GM23338 (cell line): ENCODE results near the gene USP3. TPM values are rescaled to one million over a fixed set of nuclear protein-coding genes. Genes with fewer than 3 reads are reported as not detected.

Source experiments
- ATAC-seq: fragments of 200-7000 bp; cut with Tn5 transposase; 3 replicates; pipeline ENCODE4 v1.9.1; 2020
- DNase-seq: peaks from one replicate; pipeline ENCODE4 v3.0.0-alpha.2; 2015; ENCODE audit warnings: low spot score
- H2AFZ ChIP-seq: fragments of 200-600 bp; sonication (generic); 2 replicates; pipeline ENCODE4 v1.8.0; 2016; ENCODE audit warnings: antibody characterized with exemption, mild to moderate bottlenecking, moderate library complexity
- H3F3A ChIP-seq: fragments of 200-600 bp; sonication (generic); replicated peaks from 2 replicates; pipeline ENCODE4 v1.8.0; 2017; ENCODE audit warnings: antibody characterized with exemption, mixed run types, low read depth
- H3K27ac ChIP-seq: fragments of 200-600 bp; sonication (generic); 2 replicates; pipeline ENCODE4 v1.6.1; 2016; ENCODE audit warnings: low read depth
- H3K27me3 ChIP-seq: fragments of 200-600 bp; sonication (generic); 2 replicates; pipeline ENCODE4 v1.8.0; 2016; ENCODE audit warnings: mild to moderate bottlenecking, mixed run types, moderate library complexity; ENCODE audit not compliant: insufficient read depth
- H3K36me3 ChIP-seq: fragments of 200-600 bp; sonication (generic); 2 replicates; pipeline ENCODE4 v1.8.0; 2016; ENCODE audit warnings: mild to moderate bottlenecking; ENCODE audit not compliant: insufficient read depth
- H3K4me1 ChIP-seq: fragments of 200-600 bp; sonication (generic); 2 replicates; pipeline ENCODE4 v1.8.0; 2016; ENCODE audit warnings: mild to moderate bottlenecking, moderate library complexity; ENCODE audit not compliant: insufficient read depth
- H3K4me2 ChIP-seq: fragments of 200-600 bp; sonication (generic); 2 replicates; pipeline ENCODE4 v1.7.1; 2017; ENCODE audit warnings: mixed run types
- H3K4me3 ChIP-seq: fragments of 200-600 bp; sonication (generic); 2 replicates; pipeline ENCODE4 v1.6.1; 2016; ENCODE audit warnings: mixed run types
- H3K79me2 ChIP-seq: fragments of 200-600 bp; sonication (generic); replicated peaks from 2 replicates; pipeline ENCODE4 v1.8.0; 2017; ENCODE audit warnings: mild to moderate bottlenecking; ENCODE audit not compliant: insufficient read depth
- H3K9me2 ChIP-seq: fragments of 200-600 bp; sonication (generic); 2 replicates; pipeline ENCODE4 v1.8.0; 2017; ENCODE audit not compliant: insufficient read depth
- H4K20me1 ChIP-seq: fragments of 200-600 bp; sonication (generic); replicated peaks from 2 replicates; pipeline ENCODE4 v1.8.0; 2017; ENCODE audit warnings: mild to moderate bottlenecking; ENCODE audit not compliant: insufficient read depth
- H3K27ac Mint-ChIP-seq: 2 replicates; pipeline ENCODE4 v1.8.0; 2020; ENCODE audit warnings: inconsistent platforms, mild to moderate bottlenecking, moderate library complexity, mixed read lengths
- H3K27me3 Mint-ChIP-seq: 3 replicates; pipeline ENCODE4 v1.8.0; 2022; ENCODE audit warnings: low read depth, mild to moderate bottlenecking, moderate library complexity, mixed read lengths, inconsistent platforms; ENCODE audit not compliant: insufficient read depth, poor library complexity
- H3K36me3 Mint-ChIP-seq: 3 replicates; pipeline ENCODE4 v1.8.0; 2021; ENCODE audit warnings: low read depth, mild to moderate bottlenecking, inconsistent platforms, moderate library complexity, mixed read lengths
- H3K4me1 Mint-ChIP-seq: 3 replicates; pipeline ENCODE4 v1.8.0; 2020; ENCODE audit warnings: mild to moderate bottlenecking, inconsistent platforms, mixed read lengths
- H3K4me3 Mint-ChIP-seq: 3 replicates; pipeline ENCODE4 v1.8.0; 2021; ENCODE audit warnings: moderate library complexity, mild to moderate bottlenecking, inconsistent platforms, mixed read lengths
- H3K9me3 Mint-ChIP-seq: 3 replicates; pipeline ENCODE4 v1.8.0; 2020; ENCODE audit warnings: moderate library complexity, mild to moderate bottlenecking, inconsistent platforms, mixed read lengths
- JUNB ChIP-seq: IDR thresholded peaks from one replicate; pipeline ENCODE4 v1.6.1; 2016; ENCODE audit warnings: antibody characterized with exemption; ENCODE audit not compliant: unreplicated experiment
- ZNF114 ChIP-seq: fragments of 250-450 bp; sonication (Bioruptor Pico); IDR thresholded peaks from 2 replicates; pipeline ENCODE4 v1.5.0; 2020; ENCODE audit warnings: mild to moderate bottlenecking, moderate library complexity
- polyA plus RNA-seq: library from polyadenylated mRNA; unstranded; fragments of >200 nt; fragmentation: Nextera tagmentation; extraction: Ambion mirVana; gene quantifications from 2 replicates; pipeline ENCODE4 v1.2.1, GENCODE V29; 2016
- total RNA-seq: library from RNA; depleted of rRNA; stranded (reverse); fragments of >200 nt; shearing (Covaris generic); gene quantifications from 2 replicates; pipeline ENCODE4 v1.2.3, GENCODE V29; 2014
- TF ChIP-seq, protein P1 (sequence below): IDR thresholded peaks from 2 replicates; pipeline ENCODE4 v1.6.1; 2016; ENCODE audit warnings: antibody characterized with exemption
- TF ChIP-seq, protein P2 (sequence below): fragments of 250-450 bp; sonication (Bioruptor Pico); IDR thresholded peaks from 2 replicates; pipeline ENCODE4 v1.5.0; 2020; ENCODE audit warnings: mild to moderate bottlenecking, moderate library complexity
- TF ChIP-seq, protein P3 (sequence below), 2 experiments: fragments of 200-600 bp in 1 of 2; sonication (generic) in 1 of 2; conservative IDR thresholded peaks; 2 replicates each; pipeline versions ENCODE4 v1.5.1 to v1.6.1; 2016 to 2017; ENCODE audit warnings: antibody characterized with exemption in 2 of 2, low read depth in 2 of 2, mild to moderate bottlenecking in 2 of 2, moderate library complexity in 1 of 2

Gene USP3
- total and polyA plus RNA-seq, 2 experiments from 2014 or later: 9.7 to 9.9 TPM

- Histone ChIP-seq H3K9me2 (no peaks in the 10 kb centered on the region), H3F3A (0 out of 2 replicates have a peak, but pooled peaks cover 5% of the 10 kb centered on the region), H3K4me2 (no peak overlapping the region), H3K27ac (no peak overlapping the region), H3K4me3 (no peak overlapping the region), H2AFZ (no peak overlapping the region), H4K20me1 (no peaks in the 10 kb centered on the region), H3K79me2 (no peaks in the 10 kb centered on the region), H3K27me3 (no peaks in the 10 kb centered on the region), H3K4me1 (peaks cover 16% of the 10 kb centered on the region), H3K36me3 (no peaks in the 10 kb centered on the region)
- Mint-ChIP-seq H3K4me1 (peaks cover 34% of the 10 kb centered on the region), H3K27me3 (peaks cover 10% of the 10 kb centered on the region), H3K9me3 (no peaks in the 10 kb centered on the region), H3K27ac (peak overlapping the region; percentile 9), H3K36me3 (no peaks in the 10 kb centered on the region), H3K4me3 (no peak overlapping the region)
- ATAC-seq (no peak), DNase-seq (no peak)
- TF ChIP-seq ZNF114 (CRISPR knock-in tag) (no peak), JUNB (no peak)
- TF ChIP-seq, protein P1, sequence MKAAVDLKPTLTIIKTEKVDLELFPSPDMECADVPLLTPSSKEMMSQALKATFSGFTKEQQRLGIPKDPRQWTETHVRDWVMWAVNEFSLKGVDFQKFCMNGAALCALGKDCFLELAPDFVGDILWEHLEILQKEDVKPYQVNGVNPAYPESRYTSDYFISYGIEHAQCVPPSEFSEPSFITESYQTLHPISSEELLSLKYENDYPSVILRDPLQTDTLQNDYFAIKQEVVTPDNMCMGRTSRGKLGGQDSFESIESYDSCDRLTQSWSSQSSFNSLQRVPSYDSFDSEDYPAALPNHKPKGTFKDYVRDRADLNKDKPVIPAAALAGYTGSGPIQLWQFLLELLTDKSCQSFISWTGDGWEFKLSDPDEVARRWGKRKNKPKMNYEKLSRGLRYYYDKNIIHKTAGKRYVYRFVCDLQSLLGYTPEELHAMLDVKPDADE: no peak
Measured at GRCh38 chr15:63484433-63485186, 19.8 kb upstream of the USP3 start.

GRCh38 chr15:63487076-63487757, 17.2 kb upstream of the USP3 start:
- H3K4me1 ChIP-seq: peaks cover 11% of the 10 kb centered on the region
- DNase-seq: peak; percentile 93
- no peak overlapping the region for H3K4me2 ChIP-seq
- H3K9me2 ChIP-seq: no peaks in the 10 kb centered on the region
- peaks cover 32% of the 10 kb centered on the region for H3K4me1 Mint-ChIP-seq
- no peaks in the 10 kb centered on the region for H4K20me1 ChIP-seq
- no peaks in the 10 kb centered on the region for H3K36me3 Mint-ChIP-seq
- no peaks in the 10 kb centered on the region for H3K9me3 Mint-ChIP-seq
- no peak overlapping the region for H3K27ac Mint-ChIP-seq
- TF ChIP-seq, protein P2, sequence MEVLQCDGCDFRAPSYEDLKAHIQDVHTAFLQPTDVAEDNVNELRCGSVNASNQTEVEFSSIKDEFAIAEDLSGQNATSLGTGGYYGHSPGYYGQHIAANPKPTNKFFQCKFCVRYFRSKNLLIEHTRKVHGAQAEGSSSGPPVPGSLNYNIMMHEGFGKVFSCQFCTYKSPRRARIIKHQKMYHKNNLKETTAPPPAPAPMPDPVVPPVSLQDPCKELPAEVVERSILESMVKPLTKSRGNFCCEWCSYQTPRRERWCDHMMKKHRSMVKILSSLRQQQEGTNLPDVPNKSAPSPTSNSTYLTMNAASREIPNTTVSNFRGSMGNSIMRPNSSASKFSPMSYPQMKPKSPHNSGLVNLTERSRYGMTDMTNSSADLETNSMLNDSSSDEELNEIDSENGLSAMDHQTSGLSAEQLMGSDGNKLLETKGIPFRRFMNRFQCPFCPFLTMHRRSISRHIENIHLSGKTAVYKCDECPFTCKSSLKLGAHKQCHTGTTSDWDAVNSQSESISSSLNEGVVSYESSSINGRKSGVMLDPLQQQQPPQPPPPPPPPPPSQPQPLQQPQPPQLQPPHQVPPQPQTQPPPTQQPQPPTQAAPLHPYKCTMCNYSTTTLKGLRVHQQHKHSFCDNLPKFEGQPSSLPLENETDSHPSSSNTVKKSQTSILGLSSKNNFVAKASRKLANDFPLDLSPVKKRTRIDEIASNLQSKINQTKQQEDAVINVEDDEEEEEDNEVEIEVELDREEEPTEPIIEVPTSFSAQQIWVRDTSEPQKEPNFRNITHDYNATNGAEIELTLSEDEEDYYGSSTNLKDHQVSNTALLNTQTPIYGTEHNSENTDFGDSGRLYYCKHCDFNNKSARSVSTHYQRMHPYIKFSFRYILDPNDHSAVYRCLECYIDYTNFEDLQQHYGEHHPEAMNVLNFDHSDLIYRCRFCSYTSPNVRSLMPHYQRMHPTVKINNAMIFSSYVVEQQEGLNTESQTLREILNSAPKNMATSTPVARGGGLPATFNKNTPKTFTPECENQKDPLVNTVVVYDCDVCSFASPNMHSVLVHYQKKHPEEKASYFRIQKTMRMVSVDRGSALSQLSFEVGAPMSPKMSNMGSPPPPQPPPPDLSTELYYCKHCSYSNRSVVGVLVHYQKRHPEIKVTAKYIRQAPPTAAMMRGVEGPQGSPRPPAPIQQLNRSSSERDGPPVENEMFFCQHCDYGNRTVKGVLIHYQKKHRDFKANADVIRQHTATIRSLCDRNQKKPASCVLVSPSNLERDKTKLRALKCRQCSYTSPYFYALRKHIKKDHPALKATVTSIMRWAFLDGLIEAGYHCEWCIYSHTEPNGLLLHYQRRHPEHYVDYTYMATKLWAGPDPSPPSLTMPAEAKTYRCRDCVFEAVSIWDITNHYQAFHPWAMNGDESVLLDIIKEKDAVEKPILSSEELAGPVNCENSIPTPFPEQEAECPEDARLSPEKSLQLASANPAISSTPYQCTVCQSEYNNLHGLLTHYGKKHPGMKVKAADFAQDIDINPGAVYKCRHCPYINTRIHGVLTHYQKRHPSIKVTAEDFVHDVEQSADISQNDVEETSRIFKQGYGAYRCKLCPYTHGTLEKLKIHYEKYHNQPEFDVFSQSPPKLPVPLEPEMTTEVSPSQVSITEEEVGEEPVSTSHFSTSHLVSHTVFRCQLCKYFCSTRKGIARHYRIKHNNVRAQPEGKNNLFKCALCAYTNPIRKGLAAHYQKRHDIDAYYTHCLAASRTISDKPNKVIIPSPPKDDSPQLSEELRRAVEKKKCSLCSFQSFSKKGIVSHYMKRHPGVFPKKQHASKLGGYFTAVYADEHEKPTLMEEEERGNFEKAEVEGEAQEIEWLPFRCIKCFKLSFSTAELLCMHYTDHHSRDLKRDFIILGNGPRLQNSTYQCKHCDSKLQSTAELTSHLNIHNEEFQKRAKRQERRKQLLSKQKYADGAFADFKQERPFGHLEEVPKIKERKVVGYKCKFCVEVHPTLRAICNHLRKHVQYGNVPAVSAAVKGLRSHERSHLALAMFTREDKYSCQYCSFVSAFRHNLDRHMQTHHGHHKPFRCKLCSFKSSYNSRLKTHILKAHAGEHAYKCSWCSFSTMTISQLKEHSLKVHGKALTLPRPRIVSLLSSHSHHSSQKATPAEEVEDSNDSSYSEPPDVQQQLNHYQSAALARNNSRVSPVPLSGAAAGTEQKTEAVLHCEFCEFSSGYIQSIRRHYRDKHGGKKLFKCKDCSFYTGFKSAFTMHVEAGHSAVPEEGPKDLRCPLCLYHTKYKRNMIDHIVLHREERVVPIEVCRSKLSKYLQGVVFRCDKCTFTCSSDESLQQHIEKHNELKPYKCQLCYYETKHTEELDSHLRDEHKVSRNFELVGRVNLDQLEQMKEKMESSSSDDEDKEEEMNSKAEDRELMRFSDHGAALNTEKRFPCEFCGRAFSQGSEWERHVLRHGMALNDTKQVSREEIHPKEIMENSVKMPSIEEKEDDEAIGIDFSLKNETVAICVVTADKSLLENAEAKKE (CRISPR knock-in tag): no peak
- TF ChIP-seq, protein P3, sequence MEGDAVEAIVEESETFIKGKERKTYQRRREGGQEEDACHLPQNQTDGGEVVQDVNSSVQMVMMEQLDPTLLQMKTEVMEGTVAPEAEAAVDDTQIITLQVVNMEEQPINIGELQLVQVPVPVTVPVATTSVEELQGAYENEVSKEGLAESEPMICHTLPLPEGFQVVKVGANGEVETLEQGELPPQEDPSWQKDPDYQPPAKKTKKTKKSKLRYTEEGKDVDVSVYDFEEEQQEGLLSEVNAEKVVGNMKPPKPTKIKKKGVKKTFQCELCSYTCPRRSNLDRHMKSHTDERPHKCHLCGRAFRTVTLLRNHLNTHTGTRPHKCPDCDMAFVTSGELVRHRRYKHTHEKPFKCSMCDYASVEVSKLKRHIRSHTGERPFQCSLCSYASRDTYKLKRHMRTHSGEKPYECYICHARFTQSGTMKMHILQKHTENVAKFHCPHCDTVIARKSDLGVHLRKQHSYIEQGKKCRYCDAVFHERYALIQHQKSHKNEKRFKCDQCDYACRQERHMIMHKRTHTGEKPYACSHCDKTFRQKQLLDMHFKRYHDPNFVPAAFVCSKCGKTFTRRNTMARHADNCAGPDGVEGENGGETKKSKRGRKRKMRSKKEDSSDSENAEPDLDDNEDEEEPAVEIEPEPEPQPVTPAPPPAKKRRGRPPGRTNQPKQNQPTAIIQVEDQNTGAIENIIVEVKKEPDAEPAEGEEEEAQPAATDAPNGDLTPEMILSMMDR (conservative IDR thresholded peaks at IDR 0.05; ENCODE audit: low read depth in 2 of 2): peak; percentile 88 to 90
- peaks cover 15% of the 10 kb centered on the region for H3K27me3 ChIP-seq
- peak; percentile 96 for ATAC-seq
- no peak overlapping the region for H3K27ac ChIP-seq
- H3K27me3 Mint-ChIP-seq: peaks cover 15% of the 10 kb centered on the region
- H3K4me3 Mint-ChIP-seq: no peak overlapping the region
- no peaks in the 10 kb centered on the region for H3K79me2 ChIP-seq
- no peak overlapping the region for H3K4me3 ChIP-seq
- H3F3A ChIP-seq: 0 out of 2 replicates have a peak, but pooled peaks cover 5% of the 10 kb centered on the region
- H2AFZ ChIP-seq: no peak overlapping the region
- H3K36me3 ChIP-seq: no peaks in the 10 kb centered on the region
